ENCODE data around the gene TCF25.

DNA sequence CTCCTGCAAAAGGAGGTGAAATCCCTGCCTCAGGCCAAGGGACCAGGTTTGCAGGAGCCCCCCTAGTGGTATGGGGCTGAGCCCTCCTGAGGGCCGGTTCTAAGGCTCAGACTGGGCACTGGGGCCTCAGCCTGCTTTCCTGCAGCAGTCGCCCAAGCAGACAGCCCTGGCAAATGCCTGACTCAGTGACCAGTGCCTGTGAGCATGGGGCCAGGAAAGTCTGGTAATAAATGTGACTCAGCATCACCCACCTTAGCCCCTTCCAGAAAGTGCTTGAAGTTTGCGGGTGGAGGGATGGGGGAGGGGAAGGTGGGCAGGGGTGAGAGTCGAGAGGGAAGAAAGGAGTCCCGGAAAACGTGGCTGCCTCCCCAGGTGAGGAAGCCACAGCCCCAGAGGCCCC lies 47.3 kb downstream of the TCF25 start:
- TF ChIP-seq CTCF (IDR thresholded peaks at IDR 0.05; ENCODE audit: insufficient read depth, low read length, poor library complexity, severe bottlenecking) (no peak), EZH2phosphoT487 (conservative IDR thresholded peaks at IDR 0.05; ENCODE audit: low read length) (no peak)

All from SU-DHL-6 (cell line).